Measurements from ENCODE around the gene B3GALT6.
A peak's percentile ranks its signal among the peaks of the same experiment; 100 is the strongest.

The B3GALT6 gene

GRCh38 chr1:1215080-1215676 is 16.9 kb upstream of the B3GALT6 start:
- Histone ChIP-seq H3K27ac (ENCODE audit: poor library complexity, severe bottlenecking) (no peak overlapping the region), H3K4me1 (ENCODE audit: insufficient read depth, poor library complexity, severe bottlenecking) (peaks cover 6% of the 10 kb centered on the region), H3K4me3 (ENCODE audit: severe bottlenecking) (no peak overlapping the region), H3K27me3 (ENCODE audit: insufficient read depth, poor library complexity, severe bottlenecking) (no peaks in the 10 kb centered on the region), H3K36me3 (ENCODE audit: low read depth) (peaks cover 19% of the 10 kb centered on the region), H3K9me3 (ENCODE audit: severe bottlenecking) (no peaks in the 10 kb centered on the region)
- no peak for TF ChIP-seq CTCF (IDR thresholded peaks at IDR 0.05; ENCODE audit: poor library complexity, severe bottlenecking)
- ATAC-seq (ENCODE audit: low read depth) (no peak), DNase-seq (ENCODE audit: low spot score) (no peak)

GRCh38 chr1:1215881-1216605 is 16.0 kb upstream of the B3GALT6 start:
- no peak for DNase-seq (ENCODE audit: low spot score)
- H3K36me3 ChIP-seq (ENCODE audit: low read depth), result peaks cover 26% of the 10 kb centered on the region

GRCh38 chr1:1216770-1217620 is 15.0 kb upstream of the B3GALT6 start:
- no peak overlapping the region for H3K27ac ChIP-seq (ENCODE audit: poor library complexity, severe bottlenecking)
- no peak for TF ChIP-seq CTCF (IDR thresholded peaks at IDR 0.05; ENCODE audit: poor library complexity, severe bottlenecking)
- DNase-seq (ENCODE audit: low spot score) (no peak), ATAC-seq (ENCODE audit: low read depth) (no peak)
- no peaks in the 10 kb centered on the region for H3K9me3 ChIP-seq (ENCODE audit: severe bottlenecking)
- H3K4me1 ChIP-seq (ENCODE audit: insufficient read depth, poor library complexity, severe bottlenecking), result peaks cover 6% of the 10 kb centered on the region
- H3K27me3 ChIP-seq (ENCODE audit: insufficient read depth, poor library complexity, severe bottlenecking), result no peaks in the 10 kb centered on the region
- no peak overlapping the region for H3K4me3 ChIP-seq (ENCODE audit: severe bottlenecking)
- peaks cover 30% of the 10 kb centered on the region for H3K36me3 ChIP-seq (ENCODE audit: low read depth)

More at GRCh38 chr1:1215881-1216605, 16.0 kb upstream of the B3GALT6 start:
- H3K4me1 ChIP-seq (ENCODE audit: insufficient read depth, poor library complexity, severe bottlenecking), result peaks cover 6% of the 10 kb centered on the region
- H3K27ac ChIP-seq (ENCODE audit: poor library complexity, severe bottlenecking), result no peak overlapping the region
- no peak overlapping the region for H3K4me3 ChIP-seq (ENCODE audit: severe bottlenecking)
- no peak for TF ChIP-seq CTCF (IDR thresholded peaks at IDR 0.05; ENCODE audit: poor library complexity, severe bottlenecking)
- H3K27me3 ChIP-seq (ENCODE audit: insufficient read depth, poor library complexity, severe bottlenecking), result no peaks in the 10 kb centered on the region
- no peak for ATAC-seq (ENCODE audit: low read depth)
- no peaks in the 10 kb centered on the region for H3K9me3 ChIP-seq (ENCODE audit: severe bottlenecking)

- no peak overlapping the region for H3K4me3 ChIP-seq (ENCODE audit: severe bottlenecking)
- ATAC-seq (ENCODE audit: low read depth), result peak; percentile 73
- no peak for DNase-seq (ENCODE audit: low spot score)
- peaks cover 35% of the 10 kb centered on the region for H3K36me3 ChIP-seq (ENCODE audit: low read depth)
- peaks cover 6% of the 10 kb centered on the region for H3K4me1 ChIP-seq (ENCODE audit: insufficient read depth, poor library complexity, severe bottlenecking)
- no peak overlapping the region for H3K27ac ChIP-seq (ENCODE audit: poor library complexity, severe bottlenecking)
- no peaks in the 10 kb centered on the region for H3K9me3 ChIP-seq (ENCODE audit: severe bottlenecking)
- H3K27me3 ChIP-seq (ENCODE audit: insufficient read depth, poor library complexity, severe bottlenecking), result no peaks in the 10 kb centered on the region
- no peak for TF ChIP-seq CTCF (IDR thresholded peaks at IDR 0.05; ENCODE audit: poor library complexity, severe bottlenecking)
These were observed 14.2 kb upstream of the B3GALT6 start for GRCh38 chr1:1217621-1218523.

Data from RWPE2 (cell line).